MM.1S (cell line): ENCODE data around the gene DECR2.

ENCODE experiments used
- DNase-seq: peaks from one replicate; pipeline ENCODE4 v3.0.0-alpha.2; 2015
- H2AFZ ChIP-seq: fragments of 300-600 bp; sonication (generic); 2 replicates; pipeline ENCODE4 v1.6.0; 2016; ENCODE audit warnings: antibody characterized with exemption, low read length
- H3F3A ChIP-seq: fragments of 300-600 bp; sonication (generic); 2 replicates; pipeline ENCODE4 v1.6.1; 2016; ENCODE audit warnings: mild to moderate bottlenecking, antibody characterized with exemption, low read length, moderate library complexity, mixed read lengths; ENCODE audit not compliant: insufficient read depth
- H3K27ac ChIP-seq: fragments of 300-600 bp; sonication (generic); 2 replicates; pipeline ENCODE4 v1.5.1; 2016; ENCODE audit warnings: mild to moderate bottlenecking, low read length
- H3K27me3 ChIP-seq: fragments of 300-600 bp; sonication (generic); replicated peaks from 2 replicates; pipeline ENCODE4 v1.6.0; 2016; ENCODE audit warnings: low read length; ENCODE audit not compliant: insufficient read depth
- H3K36me3 ChIP-seq: fragments of 300-600 bp; sonication (generic); replicated peaks from 2 replicates; pipeline ENCODE4 v1.6.1; 2016; ENCODE audit warnings: mild to moderate bottlenecking, low read length, mixed read lengths; ENCODE audit not compliant: insufficient read depth
- H3K4me1 ChIP-seq: fragments of 300-600 bp; sonication (generic); 2 replicates; pipeline ENCODE4 v1.6.1; 2016; ENCODE audit warnings: low read length, mixed read lengths
- H3K4me2 ChIP-seq: fragments of 300-600 bp; sonication (generic); 2 replicates; pipeline ENCODE4 v1.6.0; 2016; ENCODE audit warnings: low read depth, low read length
- H3K4me3 ChIP-seq: fragments of 300-600 bp; sonication (generic); 2 replicates; pipeline ENCODE4 v1.5.1; 2016; ENCODE audit warnings: low read length, mixed read lengths
- H3K79me2 ChIP-seq: fragments of 300-600 bp; sonication (generic); 2 replicates; pipeline ENCODE4 v1.6.1; 2016; ENCODE audit warnings: mixed run types, low read length, mixed read lengths
- H3K9ac ChIP-seq: fragments of 300-600 bp; sonication (generic); 2 replicates; pipeline ENCODE4 v1.6.1; 2016; ENCODE audit warnings: low read length, mixed read lengths
- H3K9me2 ChIP-seq: fragments of 300-600 bp; sonication (generic); replicated peaks from 2 replicates; pipeline ENCODE4 v1.6.1; 2016; ENCODE audit warnings: mild to moderate bottlenecking, low read length, mixed read lengths; ENCODE audit not compliant: insufficient read depth
- H3K9me3 ChIP-seq: fragments of 300-600 bp; sonication (generic); replicated peaks from 2 replicates; pipeline ENCODE4 v1.6.1; 2016; ENCODE audit warnings: mild to moderate bottlenecking, low read length, mixed read lengths; ENCODE audit not compliant: insufficient read depth
- H4K20me1 ChIP-seq: fragments of 300-600 bp; sonication (generic); 2 replicates; pipeline ENCODE4 v1.6.1; 2016; ENCODE audit warnings: mild to moderate bottlenecking, low read length, moderate library complexity, mixed read lengths; ENCODE audit not compliant: insufficient read depth
- EZH2 ChIP-seq: fragments of 300-600 bp; sonication (generic); optimal IDR thresholded peaks from 2 replicates; pipeline ENCODE3; 2017; ENCODE audit warnings: low read depth, mild to moderate bottlenecking, antibody characterized with exemption, low read length, mixed read lengths
- EZH2phosphoT487 ChIP-seq: fragments of 300-600 bp; sonication (generic); IDR thresholded peaks from 2 replicates; pipeline ENCODE4 v1.6.1; 2018; ENCODE audit warnings: antibody characterized with exemption, low read length
- TF ChIP-seq, protein P1 (sequence below): fragments of 300-600 bp; sonication (generic); IDR thresholded peaks from 2 replicates; pipeline ENCODE4 v1.5.1; 2016; ENCODE audit warnings: antibody characterized with exemption, low read length, mixed read lengths

The DECR2 gene

DNA sequence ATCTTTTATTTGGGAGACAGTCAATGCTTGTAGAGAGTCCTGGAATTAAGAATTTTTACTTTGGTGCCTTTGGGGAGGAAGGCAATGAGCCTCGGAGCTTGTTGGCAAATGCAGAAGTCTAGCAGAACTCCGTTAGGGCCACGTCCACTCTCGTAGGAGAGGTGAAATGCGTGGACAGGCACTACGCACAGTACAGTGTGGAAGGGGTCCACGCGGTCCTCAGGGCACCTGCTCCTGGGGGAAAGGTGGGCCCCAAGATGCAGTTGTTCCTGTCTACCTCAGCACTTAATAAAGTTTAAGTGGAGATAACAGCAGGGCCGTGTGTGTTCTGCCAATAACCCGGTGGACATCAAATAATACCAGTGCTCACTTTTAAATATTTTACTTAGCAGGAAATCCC lies 25.6 kb downstream of the DECR2 start:
- Histone ChIP-seq H3F3A (no peaks in the 10 kb centered on the region), H3K9me3 (no peaks in the 10 kb centered on the region), H3K4me3 (no peak overlapping the region), H3K9ac (no peak overlapping the region), H3K36me3 (no peaks in the 10 kb centered on the region), H3K9me2 (no peaks in the 10 kb centered on the region), H2AFZ (no peak overlapping the region), H3K27ac (no peak overlapping the region), H3K79me2 (peaks cover 42% of the 10 kb centered on the region), H3K4me1 (peaks cover 12% of the 10 kb centered on the region), H3K4me2 (peak overlapping the region; percentile 97), H3K27me3 (peaks cover 10% of the 10 kb centered on the region; the same call in 1 of the 2 replicates), H4K20me1 (no peaks in the 10 kb centered on the region)
- TF ChIP-seq EZH2, result no peak
- TF ChIP-seq EZH2phosphoT487, result no peak
- TF ChIP-seq, protein P1, sequence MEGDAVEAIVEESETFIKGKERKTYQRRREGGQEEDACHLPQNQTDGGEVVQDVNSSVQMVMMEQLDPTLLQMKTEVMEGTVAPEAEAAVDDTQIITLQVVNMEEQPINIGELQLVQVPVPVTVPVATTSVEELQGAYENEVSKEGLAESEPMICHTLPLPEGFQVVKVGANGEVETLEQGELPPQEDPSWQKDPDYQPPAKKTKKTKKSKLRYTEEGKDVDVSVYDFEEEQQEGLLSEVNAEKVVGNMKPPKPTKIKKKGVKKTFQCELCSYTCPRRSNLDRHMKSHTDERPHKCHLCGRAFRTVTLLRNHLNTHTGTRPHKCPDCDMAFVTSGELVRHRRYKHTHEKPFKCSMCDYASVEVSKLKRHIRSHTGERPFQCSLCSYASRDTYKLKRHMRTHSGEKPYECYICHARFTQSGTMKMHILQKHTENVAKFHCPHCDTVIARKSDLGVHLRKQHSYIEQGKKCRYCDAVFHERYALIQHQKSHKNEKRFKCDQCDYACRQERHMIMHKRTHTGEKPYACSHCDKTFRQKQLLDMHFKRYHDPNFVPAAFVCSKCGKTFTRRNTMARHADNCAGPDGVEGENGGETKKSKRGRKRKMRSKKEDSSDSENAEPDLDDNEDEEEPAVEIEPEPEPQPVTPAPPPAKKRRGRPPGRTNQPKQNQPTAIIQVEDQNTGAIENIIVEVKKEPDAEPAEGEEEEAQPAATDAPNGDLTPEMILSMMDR, result no peak
- no peak for DNase-seq

GRCh38 chr16:430904-431303 lies 29.2 kb downstream of the DECR2 start:
- Histone ChIP-seq H3K9me2 (no peaks in the 10 kb centered on the region), H3K9ac (no peak overlapping the region), H3K27me3 (no peaks in the 10 kb centered on the region), H3K9me3 (no peaks in the 10 kb centered on the region), H3K4me2 (no peak overlapping the region), H3F3A (no peaks in the 10 kb centered on the region), H4K20me1 (no peaks in the 10 kb centered on the region), H3K4me3 (no peak overlapping the region), H3K4me1 (0 out of 2 replicates have a peak, but pooled peaks cover 6% of the 10 kb centered on the region), H3K36me3 (no peaks in the 10 kb centered on the region), H3K27ac (no peak overlapping the region), H2AFZ (no peak overlapping the region), H3K79me2 (peaks cover 42% of the 10 kb centered on the region)
- DNase-seq, result no peak
- TF ChIP-seq, protein P1, result no peak

GRCh38 chr16:440627-441026 lies 38.9 kb downstream of the DECR2 start:
- Histone ChIP-seq H3K9me3 (no peaks in the 10 kb centered on the region), H3K4me1 (no peaks in the 10 kb centered on the region), H3F3A (no peaks in the 10 kb centered on the region), H4K20me1 (no peaks in the 10 kb centered on the region), H3K79me2 (peaks cover 8% of the 10 kb centered on the region), H2AFZ (no peak overlapping the region), H3K4me3 (no peak overlapping the region), H3K27ac (no peak overlapping the region), H3K9ac (no peak overlapping the region), H3K4me2 (no peak overlapping the region), H3K9me2 (no peaks in the 10 kb centered on the region), H3K27me3 (no peaks in the 10 kb centered on the region), H3K36me3 (no peaks in the 10 kb centered on the region)
- DNase-seq, result no peak
- TF ChIP-seq, protein P1, result no peak
- TF ChIP-seq EZH2phosphoT487, result no peak
- no peak for TF ChIP-seq EZH2
